ENCODE measurements around the gene TRIP6.
"Not testable (repeated sequence)": the region's sequence is repeated elsewhere in the genome, so short reads cannot be mapped to it uniquely, and the experiment has no call there.

Gene TRIP6

GRCh38 chr7:100837099-100837836 is 29.9 kb upstream of the TRIP6 start:
- DNase-seq, result peak; percentile 43 to 59

- no peak for DNase-seq
Measured at GRCh38 chr7:100839361-100839760, 27.8 kb upstream of the TRIP6 start.

- no peak for DNase-seq
Measured at GRCh38 chr7:100840470-100841100, 26.6 kb upstream of the TRIP6 start.

GRCh38 chr7:100847360-100847759 is 19.8 kb upstream of the TRIP6 start:
- no peak for DNase-seq

GRCh38 chr7:100852048-100852872 is 14.9 kb upstream of the TRIP6 start, which contains the start of gene SLC12A9:
Gene SLC12A9, plus strand, starts transcription at chr7:100852713. Its CDS starts 1,485 bp downstream, at chr7:100854198.
- peak; percentile 77 to 85 for DNase-seq

GRCh38 chr7:100854146-100854895 is 12.9 kb upstream of the TRIP6 start:
- DNase-seq, result no peak

- DNase-seq, result not testable (repeated sequence)
Measured at GRCh38 chr7:100854899-100855298, 12.3 kb upstream of the TRIP6 start.

- no peak for DNase-seq
Measured at GRCh38 chr7:100855515-100855914, 11.7 kb upstream of the TRIP6 start.

- DNase-seq, result no peak
Measured at GRCh38 chr7:100856871-100857282, 10.3 kb upstream of the TRIP6 start.

- DNase-seq, result no peak
Measured at GRCh38 chr7:100859856-100860255, 7.3 kb upstream of the TRIP6 start.

GRCh38 chr7:100860702-100861615 is 6.2 kb upstream of the TRIP6 start:
- no peak for DNase-seq

- no peak for DNase-seq
Measured at GRCh38 chr7:100861616-100861985, 5.6 kb upstream of the TRIP6 start.

- DNase-seq, result peak; percentile 35 to 65
Measured at GRCh38 chr7:100863406-100863950, 3.7 kb upstream of the TRIP6 start.

GRCh38 chr7:100864263-100864845 is 2.8 kb upstream of the TRIP6 start:
- DNase-seq, result no peak

GRCh38 chr7:100865372-100865911 is 1.7 kb upstream of the TRIP6 start:
- DNase-seq, result no peak

- no peak for DNase-seq
Measured at GRCh38 chr7:100865938-100866728, 1.1 kb upstream of the TRIP6 start.

- DNase-seq, result no peak
Measured at GRCh38 chr7:100866729-100867039, 503 bp upstream of the TRIP6 start.

GRCh38 chr7:100867776-100868485 is 744 bp downstream of the TRIP6 start:
- no peak for DNase-seq

- no peak for DNase-seq
Measured at GRCh38 chr7:100873599-100874299, 6.6 kb downstream of the TRIP6 start.

All from AML-193 (cell line).